ENCODE results near the gene CDR2.
A peak's percentile ranks its signal among the peaks of the same experiment; 100 is the strongest.
"Not testable (repeated sequence)": the region's sequence is repeated elsewhere in the genome, so short reads cannot be mapped to it uniquely, and the experiment has no call there.

CDR2 gene

DNA sequence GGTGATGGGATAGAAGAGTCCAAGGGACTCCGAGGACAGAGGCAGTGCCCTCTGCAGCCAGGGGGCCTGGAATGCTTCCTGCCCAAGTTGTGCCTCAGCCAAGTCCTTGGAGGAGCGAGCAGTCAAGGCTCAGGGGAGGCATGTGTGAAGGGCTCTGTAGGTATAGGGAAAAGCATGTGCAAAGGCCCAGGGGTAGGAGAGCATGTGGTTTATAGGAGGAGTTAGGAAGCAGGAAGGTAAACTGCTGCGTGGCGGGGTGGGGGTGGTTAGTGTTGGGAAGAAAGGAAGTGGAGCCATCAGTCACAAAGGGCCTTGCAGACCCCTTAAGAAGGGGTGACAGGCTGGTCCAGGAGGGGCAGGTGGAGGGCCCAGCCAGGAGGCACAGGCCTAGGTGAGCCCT lies 70.0 kb downstream of the CDR2 start:
- DNase-seq: no peak
- Histone ChIP-seq H3K4me1 (ENCODE audit: low read length) (peaks cover 3% of the 10 kb centered on the region; the same call in 1 of the 2 replicates), H4K20me1 (ENCODE audit: insufficient read depth, low read length) (peaks cover 16% of the 10 kb centered on the region; the same call in 1 of the 2 replicates), H3K27ac (ENCODE audit: low read length) (no peak overlapping the region), H3K9me2 (replicated peaks; ENCODE audit: insufficient read depth, low read length) (no peaks in the 10 kb centered on the region), H3F3A (ENCODE audit: insufficient read depth, low read length) (no peaks in the 10 kb centered on the region; the same call in 1 of the 2 replicates), H3K4me2 (ENCODE audit: low read depth, low read length) (no peak overlapping the region), H3K36me3 (replicated peaks; ENCODE audit: insufficient read depth, low read length) (0 out of 2 replicates have a peak, but pooled peaks cover 3% of the 10 kb centered on the region), H3K9me3 (replicated peaks; ENCODE audit: insufficient read depth, low read length) (no peaks in the 10 kb centered on the region), H3K79me2 (ENCODE audit: low read length) (peaks cover 85% of the 10 kb centered on the region), H3K9ac (ENCODE audit: low read length) (no peak overlapping the region), H3K27me3 (replicated peaks; ENCODE audit: insufficient read depth, low read length) (no peaks in the 10 kb centered on the region), H2AFZ (ENCODE audit: low read length) (no peak overlapping the region), H3K4me3 (ENCODE audit: low read length) (no peak overlapping the region)
- TF ChIP-seq, protein P1, sequence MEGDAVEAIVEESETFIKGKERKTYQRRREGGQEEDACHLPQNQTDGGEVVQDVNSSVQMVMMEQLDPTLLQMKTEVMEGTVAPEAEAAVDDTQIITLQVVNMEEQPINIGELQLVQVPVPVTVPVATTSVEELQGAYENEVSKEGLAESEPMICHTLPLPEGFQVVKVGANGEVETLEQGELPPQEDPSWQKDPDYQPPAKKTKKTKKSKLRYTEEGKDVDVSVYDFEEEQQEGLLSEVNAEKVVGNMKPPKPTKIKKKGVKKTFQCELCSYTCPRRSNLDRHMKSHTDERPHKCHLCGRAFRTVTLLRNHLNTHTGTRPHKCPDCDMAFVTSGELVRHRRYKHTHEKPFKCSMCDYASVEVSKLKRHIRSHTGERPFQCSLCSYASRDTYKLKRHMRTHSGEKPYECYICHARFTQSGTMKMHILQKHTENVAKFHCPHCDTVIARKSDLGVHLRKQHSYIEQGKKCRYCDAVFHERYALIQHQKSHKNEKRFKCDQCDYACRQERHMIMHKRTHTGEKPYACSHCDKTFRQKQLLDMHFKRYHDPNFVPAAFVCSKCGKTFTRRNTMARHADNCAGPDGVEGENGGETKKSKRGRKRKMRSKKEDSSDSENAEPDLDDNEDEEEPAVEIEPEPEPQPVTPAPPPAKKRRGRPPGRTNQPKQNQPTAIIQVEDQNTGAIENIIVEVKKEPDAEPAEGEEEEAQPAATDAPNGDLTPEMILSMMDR (IDR thresholded peaks at IDR 0.05; ENCODE audit: low read length): no peak

DNA sequence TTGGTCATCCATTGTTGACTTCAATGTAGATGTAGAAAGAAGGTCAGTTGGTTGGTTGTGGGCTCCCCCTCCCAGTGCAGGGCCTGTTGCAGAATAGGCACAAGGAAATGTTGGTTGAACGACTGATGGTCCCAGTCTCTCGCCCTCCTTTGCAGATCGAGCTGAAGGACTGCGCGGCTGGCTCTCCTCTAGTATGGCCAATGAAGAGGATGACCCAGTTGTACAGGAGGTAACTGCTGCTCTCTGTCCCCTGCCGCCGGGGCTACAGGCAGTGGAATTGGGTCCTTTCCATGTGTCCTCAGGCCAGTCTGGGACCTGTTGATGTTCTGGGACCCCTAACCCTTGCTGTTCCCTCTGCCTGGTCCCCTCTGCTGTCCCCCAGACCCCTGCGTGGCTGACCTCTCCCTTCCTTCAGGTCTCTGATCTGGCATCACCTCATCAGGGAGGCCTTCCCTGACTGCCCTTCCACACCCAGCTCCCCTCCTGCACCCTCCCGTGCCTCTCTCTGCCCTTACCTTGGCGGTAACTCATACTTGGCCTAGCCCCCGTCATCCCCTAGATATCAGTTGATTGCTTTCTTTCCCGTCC lies 71.5 kb downstream of the CDR2 start:
- Histone ChIP-seq H3K36me3 (replicated peaks; ENCODE audit: insufficient read depth, low read length) (0 out of 2 replicates have a peak, but pooled peaks cover 3% of the 10 kb centered on the region), H3K9me3 (replicated peaks; ENCODE audit: insufficient read depth, low read length) (no peaks in the 10 kb centered on the region), H3K27ac (ENCODE audit: low read length) (no peak overlapping the region), H3F3A (ENCODE audit: insufficient read depth, low read length) (peaks cover 10% of the 10 kb centered on the region), H4K20me1 (ENCODE audit: insufficient read depth, low read length) (peaks cover 22% of the 10 kb centered on the region; the same call in 1 of the 2 replicates), H3K27me3 (replicated peaks; ENCODE audit: insufficient read depth, low read length) (no peaks in the 10 kb centered on the region), H3K79me2 (ENCODE audit: low read length) (peaks cover 95% of the 10 kb centered on the region), H2AFZ (ENCODE audit: low read length) (no peak overlapping the region), H3K4me1 (ENCODE audit: low read length) (peaks cover 3% of the 10 kb centered on the region; the same call in 1 of the 2 replicates), H3K9me2 (replicated peaks; ENCODE audit: insufficient read depth, low read length) (no peaks in the 10 kb centered on the region), H3K4me2 (ENCODE audit: low read depth, low read length) (no peak overlapping the region), H3K9ac (ENCODE audit: low read length) (no peak overlapping the region), H3K4me3 (ENCODE audit: low read length) (no peak overlapping the region)
- no peak for DNase-seq
- TF ChIP-seq, protein P1 (IDR thresholded peaks at IDR 0.05; ENCODE audit: low read length): no peak
- no peak for TF ChIP-seq EZH2phosphoT487 (IDR thresholded peaks at IDR 0.05; ENCODE audit: low read length)

DNA sequence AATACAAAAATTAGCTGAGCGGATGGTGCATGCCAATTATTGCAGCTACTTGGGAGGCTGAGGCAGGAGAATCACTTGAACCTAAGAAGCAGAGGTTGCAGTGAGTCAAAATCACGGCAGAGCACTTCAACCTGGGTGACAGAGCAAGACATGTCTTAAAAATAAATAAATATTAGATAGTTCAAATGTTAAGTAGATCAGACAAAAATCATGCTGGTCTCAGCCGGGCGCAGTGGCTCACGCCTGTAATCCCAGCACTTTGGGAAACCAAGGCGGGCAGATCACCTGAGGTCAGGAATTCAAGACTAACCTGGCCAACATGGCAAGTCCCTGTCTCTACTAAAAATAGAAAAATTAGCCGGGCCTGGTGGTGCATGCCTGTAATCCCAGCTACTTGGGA lies 73.0 kb downstream of the CDR2 start:
- Histone ChIP-seq H3F3A (ENCODE audit: insufficient read depth, low read length) (peaks cover 16% of the 10 kb centered on the region), H4K20me1 (ENCODE audit: insufficient read depth, low read length) (peaks cover 22% of the 10 kb centered on the region; the same call in 1 of the 2 replicates), H3K79me2 (ENCODE audit: low read length) (peaks cover 88% of the 10 kb centered on the region)
- H3K27ac ChIP-seq (ENCODE audit: low read length); H3K9me2 ChIP-seq (replicated peaks; ENCODE audit: insufficient read depth, low read length); H2AFZ ChIP-seq (ENCODE audit: low read length); DNase-seq; H3K4me1 ChIP-seq (ENCODE audit: low read length); H3K9me3 ChIP-seq (replicated peaks; ENCODE audit: insufficient read depth, low read length); H3K36me3 ChIP-seq (replicated peaks; ENCODE audit: insufficient read depth, low read length); H3K9ac ChIP-seq (ENCODE audit: low read length); H3K27me3 ChIP-seq (replicated peaks; ENCODE audit: insufficient read depth, low read length); H3K4me2 ChIP-seq (ENCODE audit: low read depth, low read length); H3K4me3 ChIP-seq (ENCODE audit: low read length): not testable (repeated sequence)

DNA sequence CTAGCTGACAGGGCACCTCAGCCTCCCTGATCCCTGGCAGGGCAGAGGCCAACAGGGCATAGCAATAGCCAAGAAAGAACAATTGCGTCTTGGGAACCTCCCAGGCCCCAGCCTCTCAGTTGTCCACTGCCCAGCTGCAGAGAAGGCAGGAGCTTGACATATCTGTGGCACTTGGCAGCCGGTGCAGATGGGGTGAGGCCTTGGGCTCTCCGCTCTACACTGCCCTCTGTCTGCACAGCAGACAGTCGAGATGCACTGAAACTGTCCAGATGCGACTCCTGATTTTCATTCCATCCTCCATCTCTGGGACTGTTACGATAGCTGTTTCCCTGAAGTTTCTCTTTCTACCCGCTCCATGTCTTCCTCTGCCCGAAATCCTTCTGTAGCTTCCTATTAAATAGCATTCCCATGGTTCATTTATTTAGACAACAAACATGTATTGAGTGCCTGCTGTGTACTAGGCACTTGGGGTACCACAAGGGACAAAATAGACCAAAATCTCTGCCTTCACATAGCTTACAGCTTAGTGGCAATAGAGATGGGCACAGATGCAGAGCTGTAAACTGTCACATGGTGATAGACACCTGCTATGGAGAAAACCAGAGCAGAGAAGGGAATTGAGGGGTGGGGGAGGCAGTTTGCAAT lies 73.9 kb downstream of the CDR2 start:
- Histone ChIP-seq H3K79me2 (ENCODE audit: low read length) (peaks cover 80% of the 10 kb centered on the region), H3K36me3 (replicated peaks; ENCODE audit: insufficient read depth, low read length) (0 out of 2 replicates have a peak, but pooled peaks cover 3% of the 10 kb centered on the region)

More for the DNA sequence above, 73.9 kb downstream of the CDR2 start:
- Histone ChIP-seq H3K9ac (ENCODE audit: low read length) (no peak overlapping the region), H4K20me1 (ENCODE audit: insufficient read depth, low read length) (peaks cover 22% of the 10 kb centered on the region; the same call in 1 of the 2 replicates), H3K4me3 (ENCODE audit: low read length) (no peak overlapping the region), H3F3A (ENCODE audit: insufficient read depth, low read length) (peaks cover 21% of the 10 kb centered on the region), H3K27ac (ENCODE audit: low read length) (no peak overlapping the region), H3K9me3 (replicated peaks; ENCODE audit: insufficient read depth, low read length) (no peaks in the 10 kb centered on the region), H2AFZ (ENCODE audit: low read length) (no peak overlapping the region), H3K9me2 (replicated peaks; ENCODE audit: insufficient read depth, low read length) (no peaks in the 10 kb centered on the region), H3K27me3 (replicated peaks; ENCODE audit: insufficient read depth, low read length) (no peaks in the 10 kb centered on the region), H3K4me1 (ENCODE audit: low read length) (peaks cover 7% of the 10 kb centered on the region; the same call in 1 of the 2 replicates), H3K4me2 (ENCODE audit: low read depth, low read length) (no peak overlapping the region)
- DNase-seq: peak; percentile 45
- TF ChIP-seq, protein P1 (IDR thresholded peaks at IDR 0.05; ENCODE audit: low read length): peak; percentile 70
- TF ChIP-seq EZH2 (optimal IDR thresholded peaks at IDR 0.05; ENCODE audit: low read depth, low read length) (no peak), EZH2phosphoT487 (IDR thresholded peaks at IDR 0.05; ENCODE audit: low read length) (no peak)

Measured in MM.1S (cell line).